IMR-90 (cell line): ENCODE measurements around the gene TEX35. TPM values are rescaled to one million over a fixed set of nuclear protein-coding genes. Genes with fewer than 3 reads are reported as not detected.

ENCODE experiments used
- ATAC-seq: fragments of 200-7000 bp; cut with Tn5 transposase; 2 replicates; pipeline ENCODE4 v1.9.1; 2020; ENCODE audit warnings: low read depth, mild to moderate bottlenecking, moderate library complexity
- BruUV-seq: library from RNA; stranded (reverse); fragments of 400-500 nt; replicated peaks from 2 replicates; lab custom pipeline; 2021; lab: Mats Ljungman, UMichigan
- CTCF ChIA-PET: fragments of 300-600 bp; formaldehyde crosslinking; extraction: SDS; loops from one replicate; lab custom pipeline; 2021; ENCODE audit warnings: antibody characterized with exemption; lab: Yijun Ruan, JAX
- POLR2A ChIA-PET: fragments of 300-600 bp; sonication (Branson Sonifier 250); formaldehyde crosslinking; loops from one replicate; lab custom pipeline; 2022; ENCODE audit warnings: antibody characterized with exemption; ENCODE audit not compliant: unreplicated experiment; lab: Charles Lee
- DNase-seq: peaks from one replicate; pipeline ENCODE4 v3.0.0; 2013
- H2AFZ ChIP-seq: replicated peaks from 2 replicates; pipeline ENCODE3; 2013; ENCODE audit warnings: low read length, mild to moderate bottlenecking; ENCODE audit not compliant: poor library complexity
- H2AK5ac ChIP-seq: 2 replicates; pipeline ENCODE4 v1.6.1; 2013; ENCODE audit warnings: low read depth, low read length, inconsistent platforms
- H2AK9ac ChIP-seq: replicated peaks from 2 replicates; pipeline ENCODE3; 2013; ENCODE audit warnings: mild to moderate bottlenecking, low read depth, low read length, moderate library complexity; ENCODE audit not compliant: poor library complexity
- H2BK120ac ChIP-seq: 2 replicates; pipeline ENCODE4 v1.6.1; 2013; ENCODE audit warnings: low read depth, low read length, inconsistent platforms
- H2BK15ac ChIP-seq: 3 replicates; pipeline ENCODE4 v1.6.1; 2013; ENCODE audit warnings: low read depth, low read length, inconsistent platforms
- H2BK20ac ChIP-seq: 2 replicates; pipeline ENCODE4 v1.6.1; 2013; ENCODE audit warnings: low read depth, mild to moderate bottlenecking, inconsistent platforms, low read length, moderate library complexity
- H2BK5ac ChIP-seq: 2 replicates; pipeline ENCODE4 v1.6.1; 2013; ENCODE audit warnings: mild to moderate bottlenecking, low read depth, low read length, inconsistent platforms; ENCODE audit not compliant: poor library complexity, severe bottlenecking
- H3K14ac ChIP-seq: replicated peaks from 2 replicates; pipeline ENCODE4 v1.6.1; 2013; ENCODE audit warnings: low read depth, low read length, inconsistent platforms
- H3K18ac ChIP-seq: 2 replicates; pipeline ENCODE4 v1.6.1; 2013; ENCODE audit warnings: low read depth, low read length, control low read depth
- H3K23ac ChIP-seq: 2 replicates; pipeline ENCODE4 v1.6.1; 2013; ENCODE audit warnings: low read depth, low read length, inconsistent platforms
- H3K27ac ChIP-seq: 2 replicates; pipeline ENCODE4 v1.5.1; 2013; ENCODE audit warnings: mild to moderate bottlenecking, control low read depth, low read length; ENCODE audit not compliant: insufficient read depth
- H3K27me3 ChIP-seq: 2 replicates; pipeline ENCODE4 v1.6.1; 2013; ENCODE audit warnings: low read length; ENCODE audit not compliant: control insufficient read depth, insufficient read depth
- H3K36me3 ChIP-seq: 2 replicates; pipeline ENCODE4 v1.6.1; 2013; ENCODE audit warnings: low read length, mixed read lengths; ENCODE audit not compliant: control insufficient read depth, insufficient read depth
- H3K4ac ChIP-seq: 2 replicates; pipeline ENCODE4 v1.6.1; 2013; ENCODE audit warnings: low read depth, low read length, inconsistent platforms
- H3K4me1 ChIP-seq: 2 replicates; pipeline ENCODE4 v1.6.1; 2013; ENCODE audit warnings: low read length, mixed read lengths; ENCODE audit not compliant: control insufficient read depth, insufficient read depth
- H3K4me2 ChIP-seq: 2 replicates; pipeline ENCODE4 v1.6.1; 2013; ENCODE audit warnings: low read depth, mild to moderate bottlenecking, control low read depth, low read length, moderate library complexity
- H3K4me3 ChIP-seq: 2 replicates; pipeline ENCODE4 v1.5.1; 2013; ENCODE audit warnings: low read depth, mild to moderate bottlenecking, control low read depth, low read length, moderate library complexity; ENCODE audit not compliant: insufficient read depth
- H3K56ac ChIP-seq: 2 replicates; pipeline ENCODE4 v1.6.1; 2013; ENCODE audit warnings: low read length, inconsistent platforms; ENCODE audit not compliant: insufficient read depth; ENCODE audit errors: extremely low read depth
- H3K79me1 ChIP-seq, 2 experiments: 2 replicates each; pipeline ENCODE4 v1.6.1; 2013; ENCODE audit warnings: low read length in 2 of 2, inconsistent platforms in 1 of 2, low read depth in 1 of 2
- H3K9ac ChIP-seq: 2 replicates; pipeline ENCODE4 v1.6.1; 2013; ENCODE audit warnings: low read depth, low read length, control low read depth
- H3K9me1 ChIP-seq: 2 replicates; pipeline ENCODE4 v1.6.1; 2013; ENCODE audit warnings: low read length, inconsistent platforms; ENCODE audit not compliant: insufficient read depth
- H3K9me3 ChIP-seq: 2 replicates; pipeline ENCODE4 v1.6.1; 2013; ENCODE audit warnings: low read length; ENCODE audit not compliant: control insufficient read depth, insufficient read depth
- H4K20me1 ChIP-seq: 2 replicates; pipeline ENCODE4 v1.6.1; 2013; ENCODE audit warnings: low read length, inconsistent platforms; ENCODE audit not compliant: insufficient read depth
- H4K5ac ChIP-seq: 2 replicates; pipeline ENCODE4 v1.6.1; 2013; ENCODE audit warnings: mild to moderate bottlenecking, low read depth, low read length, control low read depth
- H4K8ac ChIP-seq, 2 experiments: 2 replicates each; pipeline ENCODE4 v1.6.1; 2013; ENCODE audit warnings: low read depth in 2 of 2, low read length in 2 of 2, control low read depth in 1 of 2, inconsistent platforms in 1 of 2
- H4K91ac ChIP-seq: 2 replicates; pipeline ENCODE4 v1.6.1; 2013; ENCODE audit warnings: low read depth, low read length, inconsistent platforms; ENCODE audit not compliant: insufficient read depth
- CEBPB ChIP-seq: IDR thresholded peaks from 2 replicates; pipeline ENCODE4 v1.6.1; 2012; ENCODE audit warnings: low read depth, low read length, improper control_type of control experiment
- CHD1 ChIP-seq: IDR thresholded peaks from 2 replicates; pipeline ENCODE4 v1.6.1; 2012; ENCODE audit warnings: low read depth, low read length, improper control_type of control experiment
- CTCF ChIP-seq: conservative IDR thresholded peaks from 2 replicates; pipeline ENCODE4 v1.5.1; 2012; ENCODE audit warnings: mild to moderate bottlenecking, low read depth, low read length, improper control_type of control experiment
- FOS ChIP-seq: fragments of 150-350 bp; IDR thresholded peaks from 2 replicates; pipeline ENCODE4 v1.6.1; 2016; ENCODE audit warnings: low read depth, low read length
- MAFK ChIP-seq: IDR thresholded peaks from 2 replicates; pipeline ENCODE4 v1.6.1; 2012; ENCODE audit warnings: low read depth, low read length, improper control_type of control experiment
- MAZ ChIP-seq: IDR thresholded peaks from 2 replicates; pipeline ENCODE4 v1.6.1; 2012; ENCODE audit warnings: low read depth, mild to moderate bottlenecking, low read length, improper control_type of control experiment, moderate library complexity, borderline replicate concordance
- MXI1 ChIP-seq: IDR thresholded peaks from 2 replicates; pipeline ENCODE4 v1.6.1; 2012; ENCODE audit warnings: low read depth, mild to moderate bottlenecking, low read length, moderate library complexity, borderline replicate concordance
- NFE2L2 ChIP-seq: fragments of 150-350 bp; IDR thresholded peaks from 2 replicates; pipeline ENCODE4 v1.6.1; 2016; ENCODE audit warnings: low read depth, mild to moderate bottlenecking, low read length
- POLR2A ChIP-seq: IDR thresholded peaks from 2 replicates; pipeline ENCODE4 v1.6.1; 2012; ENCODE audit warnings: mild to moderate bottlenecking, low read depth, low read length
- RAD21 ChIP-seq: IDR thresholded peaks from 2 replicates; pipeline ENCODE4 v1.6.1; 2012; ENCODE audit warnings: low read length, improper control_type of control experiment
- RCOR1 ChIP-seq: IDR thresholded peaks from 2 replicates; pipeline ENCODE4 v1.6.1; 2012; ENCODE audit warnings: mild to moderate bottlenecking, low read length, improper control_type of control experiment; ENCODE audit not compliant: insufficient replicate concordance
- RFX5 ChIP-seq: IDR thresholded peaks from 2 replicates; pipeline ENCODE4 v1.8.0; 2012; ENCODE audit warnings: low read depth, mild to moderate bottlenecking, low read length, moderate library complexity
- SMC3 ChIP-seq: fragments of 150-350 bp; IDR thresholded peaks from 2 replicates; pipeline ENCODE4 v1.6.1; 2016; ENCODE audit warnings: low read depth, mild to moderate bottlenecking, antibody characterized with exemption, low read length, moderate library complexity
- USF2 ChIP-seq: fragments of 150-350 bp; IDR thresholded peaks from 2 replicates; pipeline ENCODE4 v1.6.1; 2017; ENCODE audit warnings: mild to moderate bottlenecking, antibody characterized with exemption, low read length, low read depth
- WGBS, 2 experiments: methylation state at CpG; one replicate each; pipeline versions ENCODE4 v1.1.5 to v1.1.7; 2013; ENCODE audit warnings: missing lambda C conversion rate in 2 of 2; ENCODE audit not compliant: insufficient read length in 1 of 2; ENCODE audit errors: extremely low coverage in 2 of 2; 5-methylcytosine and 5-hydroxymethylcytosine counted together
- dilution Hi-C: fragments of 300-500 bp; cut with HindIII; formaldehyde crosslinking; loops from one replicate; pipeline ENCODE4 v1.14.3; 2018; ENCODE audit warnings: low sequenced_read_pairs; ENCODE audit not compliant: unreplicated experiment
- in situ Hi-C: fragments of 300-500 bp; cut with MboI; formaldehyde crosslinking; loops from 3 replicates; pipeline ENCODE4 v1.14.3; 2019; ENCODE audit warnings: low sequenced_read_pairs, inconsistent platforms, mixed read lengths
- intact Hi-C: fragments of 100-400 bp; cut with micrococcal nuclease; formaldehyde crosslinking; loops from 2 replicates; pipeline ENCODE4 v1.10.0; 2022
- polyA plus RNA-seq, 3 experiments: library from polyadenylated mRNA; depleted of rRNA; stranded (reverse); fragments of >200 nt; gene quantifications; 2 replicates each; pipeline ENCODE4 v1.2.3, GENCODE V29; 2012; ENCODE audit warnings: low replicate concordance in 1 of 3
- total RNA-seq: library from RNA; depleted of rRNA; stranded (reverse); fragments of >200 nt; gene quantifications from 2 replicates; pipeline ENCODE4 v1.2.3, GENCODE V29; 2012

TEX35 gene
- total and polyA plus RNA-seq, 2 of the 4 experiments (the other 2 are of a cell fraction) = 0.05 TPM; not detected in 1

GRCh38 chr1:178512566-178513277 lies at the start of gene TEX35 (continued):
- TF ChIP-seq RCOR1 (no peak), SMC3 (no peak), FOS (no peak)

- H2BK120ac ChIP-seq = no peak overlapping the region
- H2BK20ac ChIP-seq = no peak overlapping the region
- H2BK15ac ChIP-seq = 0 out of 3 replicates have a peak overlapping the region, but pooled peaks have one; percentile 4
- peak overlapping the region; percentile 39 for H2BK5ac ChIP-seq
- no peak overlapping the region for H3K27ac ChIP-seq
- CTCF ChIA-PET = interaction anchor here (1.1 to 1.2 kb wide), 2 partner anchors 38 to 165 kb away, joined by 3 to 7 read pairs; no protein-coding TSS in a partner anchor
- DNase-seq = no peak
- H3K14ac ChIP-seq = no peak overlapping the region; the same call in 1 of the 2 replicates
- H3K56ac ChIP-seq = no peak overlapping the region
- intact Hi-C loops (no loop called here), dilution Hi-C loops (no loop called here), in situ Hi-C loops (no loop called here)
- H4K91ac ChIP-seq = no peak overlapping the region
- H3K4ac ChIP-seq = no peak overlapping the region
- peaks cover 0 to 11% of the 10 kb centered on the region in 2 experiments; a peak in 2 of 4 replicates for H3K79me1 ChIP-seq
- H3K4me1 ChIP-seq = peaks cover 4% of the 10 kb centered on the region; the same call in 1 of the 2 replicates
- WGBS, 2 experiments = 33% methylated on average over 1 of the region's 1 CpG; no CpG with 5 or more reads in 1 of the 2 experiments
- H3K27me3 ChIP-seq = no peaks in the 10 kb centered on the region
- no peak overlapping the region for H3K9ac ChIP-seq
- H3K36me3 ChIP-seq = peaks cover 10% of the 10 kb centered on the region
- no peaks in the 10 kb centered on the region for H3K9me3 ChIP-seq
- BruUV-seq = no TSS peak
- H4K20me1 ChIP-seq = no peaks in the 10 kb centered on the region
- POLR2A ChIA-PET = no interaction called here
- H3K9me1 ChIP-seq = peaks cover 10% of the 10 kb centered on the region
- ATAC-seq = no peak
- H3K23ac ChIP-seq = peak overlapping the region; percentile 18; the same call in 1 of the 2 replicates
- H3K18ac ChIP-seq = no peak overlapping the region
- no peak overlapping the region for H3K4me3 ChIP-seq
- no peak overlapping the region for H2AK5ac ChIP-seq
- H3K4me2 ChIP-seq = no peak overlapping the region
- H4K5ac ChIP-seq = no peak overlapping the region
- no peak overlapping the region for H2AK9ac ChIP-seq
- no peak overlapping the region for H2AFZ ChIP-seq
- H4K8ac ChIP-seq = no peak overlapping the region; a peak in 1 of 4 replicates
- TF ChIP-seq MAFK = no peak
- no peak for TF ChIP-seq NFE2L2
- no peak for TF ChIP-seq CHD1
- no peak for TF ChIP-seq USF2
- no peak for TF ChIP-seq RFX5
- TF ChIP-seq CTCF = no peak
- no peak for TF ChIP-seq RAD21
- TF ChIP-seq POLR2A = no peak
- no peak for TF ChIP-seq RCOR1
- TF ChIP-seq FOS = no peak
- no peak for TF ChIP-seq MAZ
- no peak for TF ChIP-seq MXI1
- TF ChIP-seq CEBPB = no peak
- TF ChIP-seq SMC3 = no peak
Measured at GRCh38 chr1:178464141-178464540, 48.8 kb upstream of the TEX35 start.
